Activated CD4-positive, alpha-beta T cell treated with anti-CD3 and anti-CD28 coated beads, Interleukin-10, Interleukin-2, amounts not matched to agents 100 ng/mL and 50 ng/mL, durations not matched to agents 16 hours and 8 hours (primary cell): ENCODE measurements around the gene UBE4B.
"Not testable (repeated sequence)": the region's sequence is repeated elsewhere in the genome, so short reads cannot be mapped to it uniquely, and the experiment has no call there.

Source experiments
- DNase-seq: peaks from one replicate; pipeline ENCODE4 v3.0.0-alpha.2; 2020

UBE4B gene

GRCh38 chr1:10179406-10180091, 146.8 kb downstream of the UBE4B start:
- DNase-seq, result no peak

DNA sequence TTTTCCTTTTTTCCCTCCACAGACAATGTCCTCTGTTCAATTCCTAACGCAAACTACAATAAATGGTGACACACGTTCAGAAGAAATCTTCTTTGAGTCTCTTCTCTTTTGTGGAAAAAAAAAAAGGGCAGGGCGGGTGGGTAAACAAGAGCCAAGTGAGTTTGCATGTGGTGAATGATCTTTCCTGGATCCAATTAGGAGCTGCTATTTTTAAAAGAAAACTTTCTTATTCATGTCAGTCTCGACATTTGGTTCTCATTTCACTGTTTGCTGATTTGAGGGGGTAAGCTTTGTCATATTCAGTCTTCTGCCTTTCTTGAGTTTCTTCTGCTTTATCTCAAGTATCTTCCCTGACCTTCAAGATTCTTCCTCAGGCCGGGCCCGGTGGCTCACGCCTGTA, 148.4 kb downstream of the UBE4B start:
- no peak for DNase-seq

DNA sequence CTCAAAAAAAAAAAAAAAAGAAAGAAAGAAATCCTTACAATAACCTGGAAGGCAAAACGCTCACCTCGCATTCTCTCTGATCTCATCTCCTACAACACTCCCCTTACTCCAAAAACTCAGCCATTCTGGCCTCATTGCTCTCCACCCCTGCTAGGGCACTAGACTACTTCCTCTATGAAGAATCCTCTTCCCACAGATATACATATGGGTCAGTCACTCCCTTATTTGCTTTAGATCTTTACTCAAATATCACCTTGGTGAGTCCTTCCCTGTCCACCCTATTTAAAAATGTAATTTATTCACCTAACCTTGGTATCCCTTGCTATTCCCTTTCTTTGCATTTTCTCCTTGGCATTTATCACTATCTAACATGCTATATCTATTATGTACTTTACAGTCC, 153.0 kb downstream of the UBE4B start:
- no peak for DNase-seq

- no peak for DNase-seq
Observed at GRCh38 chr1:10186331-10187025, 153.7 kb downstream of the UBE4B start.

DNA sequence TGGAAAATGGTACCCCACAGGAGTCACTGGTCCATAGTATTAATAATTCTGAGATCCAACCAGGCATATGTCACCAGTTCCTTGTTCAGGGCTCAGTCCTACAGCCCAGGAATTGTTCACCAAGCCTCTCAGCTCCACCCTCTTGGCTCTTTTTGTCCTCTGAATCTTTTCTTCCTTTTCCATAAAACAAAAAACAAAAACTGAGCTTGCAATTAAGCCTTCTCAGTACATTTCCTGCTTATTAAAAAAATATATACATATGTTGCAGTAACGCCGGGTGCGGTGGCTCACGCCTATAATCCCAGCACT, 154.2 kb downstream of the UBE4B start:
- no peak for DNase-seq

- no peak for DNase-seq
Observed at GRCh38 chr1:10188133-10188650, 155.4 kb downstream of the UBE4B start.

DNA sequence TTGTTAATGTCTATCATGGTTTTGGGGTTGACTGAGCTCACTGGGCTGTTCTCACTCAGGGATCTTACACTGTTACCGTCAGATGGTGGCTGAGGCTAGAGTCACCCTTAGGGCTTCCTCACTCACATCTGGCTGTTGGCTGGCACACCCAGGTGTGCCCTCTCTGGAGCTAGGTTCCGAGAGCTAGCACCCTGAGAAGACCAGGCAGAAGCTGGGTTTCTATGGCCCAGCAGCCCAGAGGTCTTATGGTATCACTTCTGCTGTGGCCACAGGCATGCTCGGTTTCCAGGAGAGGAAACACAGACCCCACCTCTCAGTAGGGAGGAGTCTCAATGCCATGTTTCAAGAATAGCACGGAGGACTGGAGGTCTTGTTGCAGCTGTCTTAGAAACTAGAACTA, 156.9 kb downstream of the UBE4B start:
- no peak for DNase-seq

DNA sequence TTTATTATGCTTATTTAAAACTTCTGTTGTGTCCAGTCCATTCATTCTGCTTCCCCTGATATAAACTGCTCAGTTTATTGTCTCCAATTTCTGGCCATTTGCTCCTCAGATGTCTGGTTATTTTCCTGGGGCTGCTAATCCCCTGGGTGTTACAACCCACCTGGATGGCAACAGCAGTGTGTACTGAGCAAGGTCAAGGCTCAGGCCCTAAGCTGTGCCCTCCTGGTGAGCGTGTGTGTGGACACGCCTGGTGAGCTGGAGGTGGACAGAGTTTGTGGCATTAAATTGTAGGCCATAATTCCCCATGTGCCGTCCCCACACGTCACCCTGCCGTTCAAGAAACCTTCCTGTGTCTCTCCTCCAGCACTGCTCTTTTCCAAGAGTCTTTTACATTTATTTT, 159.5 kb downstream of the UBE4B start:
- DNase-seq, result no peak

- no peak for DNase-seq
Observed at GRCh38 chr1:10193288-10193687, 160.5 kb downstream of the UBE4B start.

DNA sequence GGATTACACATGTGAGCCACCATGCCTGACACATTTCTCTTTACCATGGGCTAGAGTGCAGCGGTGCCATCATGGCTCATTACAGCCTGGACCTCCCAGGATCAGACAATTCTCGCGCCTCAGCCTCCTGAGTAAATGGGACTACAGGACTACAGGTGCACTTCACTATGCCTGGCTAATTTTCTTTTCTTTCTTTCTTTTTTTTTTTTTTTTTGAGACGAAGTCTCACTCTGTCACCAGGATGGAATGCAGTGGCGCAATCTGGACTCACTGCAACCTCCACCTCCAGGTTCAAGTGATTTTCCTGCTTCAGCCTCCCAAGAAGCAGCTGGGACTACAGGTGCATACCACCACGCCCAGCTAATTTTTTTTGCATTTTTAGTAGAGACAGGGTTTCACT, 162.8 kb downstream of the UBE4B start:
- DNase-seq, result no peak

- DNase-seq, result no peak
Observed at GRCh38 chr1:10196976-10197375, 164.2 kb downstream of the UBE4B start.

GRCh38 chr1:10200620-10201019, 167.9 kb downstream of the UBE4B start:
- no peak for DNase-seq

DNA sequence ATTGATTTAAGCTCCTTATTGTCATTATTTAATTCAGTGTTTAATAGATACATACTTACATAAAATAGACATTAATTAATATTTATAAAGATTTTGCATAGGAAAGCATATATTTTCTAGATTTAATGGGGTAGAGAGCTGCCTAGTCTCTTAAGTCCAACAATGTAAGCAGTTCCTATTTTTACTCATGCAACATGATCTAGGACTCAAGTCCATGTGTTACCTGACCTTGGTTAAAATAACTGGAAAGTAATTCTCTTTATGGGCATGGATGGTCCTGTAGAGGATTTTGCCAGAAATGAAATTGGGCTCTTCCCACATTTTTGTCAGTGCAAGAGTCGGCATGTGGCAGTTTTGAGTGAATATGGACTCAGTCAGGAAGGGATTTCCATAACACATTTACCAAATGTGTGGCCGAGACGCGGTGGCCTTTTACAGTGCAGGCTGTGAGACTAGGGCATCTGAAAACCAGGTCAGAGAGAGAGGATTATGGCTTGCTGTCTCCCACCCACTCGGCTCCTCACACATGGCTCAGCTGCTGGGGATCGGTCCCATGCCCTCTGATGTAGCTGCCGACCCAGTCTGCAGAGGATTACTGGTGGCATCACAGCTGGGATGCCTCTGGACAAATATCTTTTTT, 171.4 kb downstream of the UBE4B start:
- no peak for DNase-seq

- not testable (repeated sequence) for DNase-seq
Observed at GRCh38 chr1:10205206-10205605, 172.4 kb downstream of the UBE4B start.

- no peak for DNase-seq
Observed at GRCh38 chr1:10207810-10208209, 175.1 kb downstream of the UBE4B start.

DNA sequence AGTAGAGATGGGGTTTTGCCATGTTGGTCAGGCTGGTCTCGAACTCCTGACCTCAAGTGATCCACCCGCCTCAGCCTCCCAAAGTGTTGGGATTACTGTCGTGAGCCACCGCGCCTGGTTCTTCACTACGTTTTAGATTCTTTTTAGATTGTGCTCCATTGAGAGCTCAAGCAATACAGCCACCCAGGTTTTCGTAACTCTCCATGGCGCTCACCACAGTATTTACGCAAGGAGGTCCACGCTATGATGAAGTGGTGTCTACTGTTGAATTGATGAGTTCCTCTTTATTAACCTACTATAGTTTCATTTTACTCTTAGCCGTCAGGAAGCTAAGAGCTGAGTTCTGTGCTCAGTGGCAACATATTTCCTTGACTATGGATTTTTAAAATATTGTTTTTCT, 175.8 kb downstream of the UBE4B start:
- no peak for DNase-seq

DNA sequence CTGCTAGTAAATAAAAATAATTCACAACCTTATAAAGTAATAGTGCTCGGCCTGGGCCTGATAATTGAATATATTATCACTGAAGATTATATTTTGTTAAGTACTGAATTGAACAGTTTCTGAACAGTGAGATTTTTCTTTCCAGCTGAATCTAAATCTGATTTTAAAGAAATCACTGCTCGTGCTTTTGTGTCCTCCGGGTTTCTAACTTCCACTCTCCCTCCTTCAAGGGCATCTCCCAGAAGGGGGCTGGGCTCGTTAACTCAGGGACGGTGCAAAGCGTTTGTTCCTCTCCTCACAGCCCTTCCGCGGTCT, 176.8 kb downstream of the UBE4B start:
- no peak for DNase-seq

DNA sequence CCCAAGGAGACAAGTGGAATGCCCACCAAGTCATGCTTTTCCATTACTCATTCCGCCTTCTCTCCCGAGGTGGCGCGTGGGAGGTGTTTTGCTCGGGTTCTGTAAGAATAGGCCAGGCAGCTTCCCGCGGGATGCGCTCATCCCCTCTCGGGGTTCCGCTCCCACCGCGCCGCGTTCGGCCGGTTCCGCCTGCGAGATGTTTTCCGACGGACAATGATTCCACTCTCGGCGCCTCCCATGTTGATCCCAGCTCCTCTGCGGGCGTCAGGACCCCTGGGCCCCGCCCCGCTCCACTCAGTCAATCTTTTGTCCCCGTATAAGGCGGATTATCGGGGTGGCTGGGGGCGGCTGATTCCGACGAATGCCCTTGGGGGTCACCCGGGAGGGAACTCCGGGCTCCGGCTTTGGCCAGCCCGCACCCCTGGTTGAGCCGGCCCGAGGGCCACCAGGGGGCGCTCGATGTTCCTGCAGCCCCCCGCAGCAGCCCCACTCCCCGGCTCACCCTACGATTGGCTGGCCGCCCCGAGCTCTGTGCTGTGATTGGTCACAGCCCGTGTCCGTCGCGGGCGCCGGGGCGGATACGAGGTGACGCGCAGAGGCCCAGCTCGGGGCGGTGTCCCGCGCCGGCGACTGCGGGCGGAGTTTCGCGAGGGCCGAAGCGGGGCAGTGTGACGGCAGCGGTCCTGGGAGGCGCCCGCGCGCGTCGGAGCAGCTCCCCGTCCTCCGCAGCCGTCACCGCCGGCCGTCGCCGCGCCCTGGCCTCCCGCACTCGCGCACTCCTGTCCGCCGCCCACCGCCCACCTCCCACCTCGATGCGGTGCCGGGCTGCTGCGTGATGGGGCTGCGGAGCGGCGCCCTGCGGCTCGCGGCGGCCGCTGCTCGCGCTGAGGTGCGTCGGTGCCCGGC, 177.4 kb downstream of the UBE4B start, which contains the start of gene KIF1B:
Gene KIF1B (plus strand): TSS at position 666 of the 906 bp plus-strand sequence. CDS start 21,759 bp downstream, outside the sequence.
- DNase-seq, result peak; percentile 99

DNA sequence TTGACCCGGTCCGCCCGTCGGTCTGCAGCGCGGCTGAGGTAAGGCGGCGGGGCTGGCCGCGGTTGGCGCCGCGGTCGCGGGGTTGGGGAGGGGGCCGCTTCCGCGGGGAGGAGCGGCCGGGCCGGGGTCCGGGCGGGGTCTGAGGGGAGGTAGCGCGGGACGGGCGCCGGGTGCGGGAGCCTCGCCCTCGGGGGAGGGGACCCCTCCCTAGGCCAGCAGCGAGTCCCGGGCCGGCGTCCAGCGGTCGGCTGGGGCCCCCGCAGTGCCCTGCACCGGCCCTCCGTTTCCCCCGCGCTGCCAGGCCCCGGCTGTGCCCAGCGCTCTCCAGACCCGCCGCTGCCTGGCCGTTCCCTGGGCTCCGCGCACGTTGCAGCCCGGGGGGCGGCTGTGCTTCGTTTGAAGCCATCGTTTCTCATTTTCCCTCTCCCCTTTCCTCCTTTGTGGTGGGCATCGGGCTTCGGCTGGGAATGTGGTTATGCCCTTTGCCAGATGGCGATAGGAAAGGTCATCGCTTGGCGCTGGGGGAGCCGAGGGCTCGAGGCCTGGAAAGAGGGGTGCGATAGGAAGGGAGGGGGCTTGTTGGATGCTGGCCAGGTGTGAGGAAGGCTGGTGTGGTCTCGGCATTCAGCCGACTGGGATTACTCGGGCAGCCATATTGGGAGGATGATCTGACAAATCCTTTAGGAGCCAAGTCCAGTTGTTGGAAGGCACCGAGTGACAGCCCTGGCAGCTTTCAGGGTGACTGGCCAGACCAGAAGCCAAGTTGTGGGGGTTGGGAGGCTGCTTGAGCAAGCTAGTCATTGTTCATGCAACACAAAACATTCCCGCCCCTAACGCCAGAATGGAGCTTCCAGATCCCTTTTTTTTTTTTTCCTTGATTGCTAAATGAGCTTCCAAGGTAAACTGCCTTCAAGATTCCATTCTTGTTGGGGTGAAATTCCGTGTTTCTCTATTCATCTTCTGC, 178.4 kb downstream of the UBE4B start:
- peak; percentile 56 for DNase-seq

- peak; percentile 58 for DNase-seq
Observed at GRCh38 chr1:10211805-10212410, 179.2 kb downstream of the UBE4B start.

GRCh38 chr1:10212476-10212875, 179.7 kb downstream of the UBE4B start:
- no peak for DNase-seq
